A204.1 (cell line): Measurements from ENCODE around the gene GATA5.

Experiments
- FAIRE-seq: peaks from 2 replicates; lab custom pipeline; 2012; peaks lifted over from hg19 to GRCh38; lab: Jason Lieb, UNC

The GATA5 gene

GRCh38 chr20:62451970-62452369 is 23.8 kb downstream of the GATA5 start:
- no peak for FAIRE-seq

DNA sequence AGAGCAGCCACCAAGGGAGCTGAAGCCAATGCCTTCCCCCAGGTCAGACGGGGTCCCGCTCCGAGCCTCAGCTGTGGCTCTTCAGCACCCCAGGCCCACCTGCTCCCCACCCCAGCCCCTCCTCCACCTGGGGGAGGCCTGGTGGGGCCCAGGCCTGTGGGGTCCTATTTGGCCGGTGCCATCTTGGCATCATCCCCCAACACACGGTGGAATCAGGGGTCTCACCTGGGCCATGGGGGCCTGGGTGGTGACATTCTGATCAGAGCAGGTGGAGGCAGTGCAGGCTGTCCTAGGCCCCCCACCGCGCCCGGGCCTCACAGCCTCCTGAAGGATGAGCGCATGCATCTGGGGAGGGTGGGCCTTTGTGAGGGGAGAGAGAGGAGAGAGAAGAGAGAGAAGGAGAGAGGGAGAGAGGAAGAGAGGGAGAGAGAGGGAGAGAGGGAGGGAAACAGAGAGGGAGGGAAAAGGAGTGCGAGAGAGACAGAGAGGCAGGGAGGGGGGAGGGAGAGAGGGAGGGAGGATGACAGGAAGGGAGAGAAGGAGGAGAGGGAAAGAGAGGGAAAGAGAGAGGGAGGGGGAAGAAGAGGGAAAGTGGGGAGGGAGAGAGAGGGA is 24.5 kb downstream of the GATA5 start:
- no peak for FAIRE-seq

GRCh38 chr20:62449951-62450691 is 25.7 kb downstream of the GATA5 start:
- no peak for FAIRE-seq

DNA sequence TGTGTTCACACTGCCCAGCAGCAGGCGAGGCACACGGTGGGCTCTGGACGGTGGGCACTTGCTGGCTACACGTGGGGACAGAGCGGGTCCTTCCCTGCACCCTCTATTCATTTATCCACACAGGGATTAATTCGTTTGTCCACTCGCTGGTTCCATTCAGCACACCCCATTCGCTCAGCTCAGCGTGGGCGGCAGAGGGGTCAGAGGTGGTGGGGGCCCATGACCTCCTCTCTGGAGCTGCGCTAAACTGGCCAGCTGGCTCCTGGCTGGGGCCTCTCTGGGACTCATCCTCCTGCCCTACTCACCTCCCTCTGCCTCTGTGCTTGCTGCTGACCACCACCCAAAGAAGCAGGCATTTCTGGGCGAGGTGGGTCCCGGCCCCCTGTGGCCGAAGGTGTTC is 27.0 kb downstream of the GATA5 start:
- no peak for FAIRE-seq

- no peak for FAIRE-seq
These were observed 27.8 kb downstream of the GATA5 start for GRCh38 chr20:62448038-62448437.

DNA sequence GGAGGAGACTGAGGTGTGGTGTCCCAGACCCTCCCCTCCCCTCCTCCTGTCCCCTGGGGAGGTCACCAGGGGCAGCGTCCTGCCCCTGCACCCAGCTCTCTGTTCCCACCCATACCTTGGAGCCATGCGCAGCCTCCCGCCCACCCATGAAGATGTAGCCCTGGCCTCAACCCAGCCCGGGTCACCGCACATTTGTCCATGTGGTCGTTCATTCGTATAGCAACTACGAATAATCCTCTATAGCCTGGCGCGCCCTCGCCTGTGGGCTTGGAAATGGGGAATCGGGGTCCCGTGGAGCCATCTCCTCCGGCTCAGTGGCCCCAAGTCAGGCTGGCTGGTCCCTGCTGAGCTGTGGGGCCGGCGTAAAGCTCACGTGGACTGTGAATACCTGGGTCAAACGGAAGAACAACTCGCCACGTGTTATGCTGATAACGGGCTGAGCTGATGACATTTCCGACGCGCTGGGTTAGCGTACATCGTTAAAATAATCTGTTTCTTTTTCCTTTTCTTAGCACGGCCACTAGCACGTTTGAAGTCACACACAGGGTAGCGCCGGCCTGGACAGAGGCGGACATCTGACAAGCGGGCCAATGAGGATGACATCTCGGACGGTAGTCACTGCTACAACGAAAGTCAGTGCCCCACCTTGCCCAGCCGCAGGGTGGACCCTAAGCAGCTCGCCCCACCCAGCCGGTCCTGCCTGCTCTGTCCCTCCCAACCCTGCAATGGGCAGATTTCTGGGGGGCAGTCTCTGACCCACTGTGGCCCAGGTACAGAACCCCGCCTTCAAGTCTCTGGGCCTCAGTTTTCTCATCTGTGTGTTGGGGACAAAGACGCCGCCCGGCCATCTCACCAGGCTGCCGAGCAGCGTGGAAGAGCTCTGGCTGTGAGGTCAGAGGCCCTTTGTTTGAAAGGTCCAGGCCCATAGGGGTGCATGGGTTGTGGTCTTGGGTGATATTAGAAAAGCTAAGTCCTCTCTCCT is 28.6 kb downstream of the GATA5 start:
- no peak for FAIRE-seq

DNA sequence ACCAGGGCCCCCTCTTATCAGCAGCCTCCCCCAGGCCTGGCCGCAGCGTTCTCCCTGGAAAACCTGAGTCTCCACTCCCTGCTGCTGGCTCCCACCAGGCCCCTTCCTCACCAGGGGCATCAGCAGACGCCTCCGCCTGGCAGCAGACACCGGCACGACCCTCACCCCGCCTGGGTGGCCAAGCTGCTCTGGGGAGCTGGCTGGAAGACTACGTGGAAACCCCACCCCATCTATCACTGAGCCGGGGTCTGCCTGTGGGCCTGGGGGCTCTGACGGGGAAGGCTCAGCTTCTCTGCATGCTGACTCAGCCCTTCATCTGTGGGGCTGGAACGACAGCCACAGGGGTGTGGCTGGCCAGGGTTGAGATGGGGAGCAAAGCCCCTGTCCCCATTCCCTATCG is 29.3 kb downstream of the GATA5 start:
- no peak for FAIRE-seq

- FAIRE-seq: no peak
These were observed 30.0 kb downstream of the GATA5 start for GRCh38 chr20:62445553-62446340.

GRCh38 chr20:62444286-62444685 is 31.5 kb downstream of the GATA5 start:
- no peak for FAIRE-seq

DNA sequence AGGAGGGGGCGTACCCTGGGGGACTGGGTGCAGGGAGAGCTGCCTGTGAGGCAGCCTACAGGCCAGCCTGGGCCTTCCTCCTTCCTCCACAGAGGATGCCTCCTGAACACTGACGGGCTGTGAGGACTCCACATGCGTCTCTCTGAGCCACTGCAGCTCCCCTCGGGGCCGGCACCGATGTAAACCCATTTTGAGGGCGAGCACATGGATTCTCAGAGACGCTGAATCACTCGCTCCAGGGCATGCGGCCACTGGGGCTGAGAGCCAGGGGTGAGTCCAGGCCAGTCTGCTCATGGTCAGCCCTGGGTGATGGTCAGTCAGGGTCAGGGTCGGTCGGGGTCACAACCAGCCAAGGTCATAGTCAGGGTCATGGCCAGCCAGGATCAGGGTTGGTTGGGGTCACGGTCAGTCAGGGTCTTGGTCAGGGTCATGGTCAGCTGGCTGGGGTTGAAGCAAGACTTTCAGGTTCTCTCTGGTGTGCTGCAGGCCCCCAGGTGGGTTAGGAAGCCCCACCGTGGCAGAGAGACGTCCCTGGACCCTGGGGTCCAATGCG is 33.7 kb downstream of the GATA5 start:
- no peak for FAIRE-seq

GRCh38 chr20:62439218-62439617 is 36.6 kb downstream of the GATA5 start:
- FAIRE-seq: no peak

- FAIRE-seq: no peak
These were observed 37.9 kb downstream of the GATA5 start for GRCh38 chr20:62437927-62438326.

GRCh38 chr20:62437496-62437895 is 38.3 kb downstream of the GATA5 start:
- FAIRE-seq: no peak

- FAIRE-seq: no peak
These were observed 39.1 kb downstream of the GATA5 start for GRCh38 chr20:62436692-62437091.

DNA sequence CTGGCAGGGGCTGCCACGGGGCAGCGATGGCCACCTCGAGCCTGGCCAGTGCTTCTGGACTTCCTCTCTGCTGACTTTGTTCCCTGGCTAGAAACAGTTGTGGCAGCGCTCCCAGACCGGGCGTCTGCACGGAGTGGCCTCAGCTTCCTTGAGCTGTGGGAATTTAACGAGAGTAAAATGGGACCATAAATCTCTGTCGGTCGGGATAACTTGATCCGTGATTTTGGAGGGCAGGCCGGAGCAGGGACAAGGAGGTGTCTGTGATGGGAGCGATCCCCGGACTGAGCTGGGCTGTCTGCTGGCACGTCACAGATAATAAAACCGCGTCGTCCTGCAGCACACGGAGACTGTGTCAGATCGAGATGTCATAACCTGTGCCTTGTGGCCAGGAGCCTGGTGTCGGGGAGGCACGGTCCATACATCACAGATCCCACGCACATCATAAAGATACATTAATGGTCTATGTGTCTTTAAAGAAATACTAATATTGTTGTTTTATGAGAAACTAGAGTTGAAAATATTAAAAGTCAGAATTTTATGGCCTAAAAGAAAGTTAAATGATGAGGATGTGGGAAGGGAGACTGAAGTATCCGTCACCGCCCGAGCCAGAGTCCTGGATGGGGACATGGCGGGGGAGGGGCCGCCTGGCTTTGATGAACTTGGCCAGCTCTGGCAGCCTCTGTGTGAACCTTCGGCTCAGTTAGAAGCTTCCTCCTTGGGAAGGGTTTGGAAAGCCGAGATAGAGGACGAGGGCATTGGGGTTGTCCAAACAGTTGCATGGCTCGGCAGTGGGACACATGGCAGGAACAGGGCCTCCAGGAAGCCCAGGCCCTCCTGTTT is 41.9 kb downstream of the GATA5 start:
- no peak for FAIRE-seq

- FAIRE-seq: no peak
These were observed 44.8 kb downstream of the GATA5 start for GRCh38 chr20:62430866-62431447.

DNA sequence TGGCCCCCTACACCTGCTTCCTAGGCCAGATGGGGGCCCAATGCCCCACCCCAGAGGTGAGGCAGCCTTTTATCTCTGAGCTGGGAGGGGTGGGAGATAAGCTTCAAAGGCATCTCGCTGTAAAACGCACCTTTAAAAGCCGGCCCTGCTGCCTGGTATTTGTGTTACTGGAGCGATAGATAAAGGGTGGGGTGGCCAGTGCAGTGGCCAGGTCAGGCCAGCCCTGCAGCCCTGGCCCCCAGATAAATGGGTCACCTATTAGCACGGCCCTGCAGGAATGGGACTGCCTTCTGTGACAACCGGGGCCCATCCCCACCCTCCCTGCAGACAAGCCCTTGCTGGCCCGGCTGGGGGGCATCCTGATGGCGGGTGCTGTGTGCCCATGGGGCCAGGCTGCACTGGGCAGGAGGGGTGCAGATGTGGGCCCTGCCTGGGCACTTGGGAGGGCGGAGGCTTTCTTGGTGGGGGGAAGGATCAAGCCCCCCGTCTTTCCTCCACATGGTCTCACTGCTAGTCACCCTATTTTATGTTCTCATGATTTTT is 45.4 kb downstream of the GATA5 start:
- no peak for FAIRE-seq

DNA sequence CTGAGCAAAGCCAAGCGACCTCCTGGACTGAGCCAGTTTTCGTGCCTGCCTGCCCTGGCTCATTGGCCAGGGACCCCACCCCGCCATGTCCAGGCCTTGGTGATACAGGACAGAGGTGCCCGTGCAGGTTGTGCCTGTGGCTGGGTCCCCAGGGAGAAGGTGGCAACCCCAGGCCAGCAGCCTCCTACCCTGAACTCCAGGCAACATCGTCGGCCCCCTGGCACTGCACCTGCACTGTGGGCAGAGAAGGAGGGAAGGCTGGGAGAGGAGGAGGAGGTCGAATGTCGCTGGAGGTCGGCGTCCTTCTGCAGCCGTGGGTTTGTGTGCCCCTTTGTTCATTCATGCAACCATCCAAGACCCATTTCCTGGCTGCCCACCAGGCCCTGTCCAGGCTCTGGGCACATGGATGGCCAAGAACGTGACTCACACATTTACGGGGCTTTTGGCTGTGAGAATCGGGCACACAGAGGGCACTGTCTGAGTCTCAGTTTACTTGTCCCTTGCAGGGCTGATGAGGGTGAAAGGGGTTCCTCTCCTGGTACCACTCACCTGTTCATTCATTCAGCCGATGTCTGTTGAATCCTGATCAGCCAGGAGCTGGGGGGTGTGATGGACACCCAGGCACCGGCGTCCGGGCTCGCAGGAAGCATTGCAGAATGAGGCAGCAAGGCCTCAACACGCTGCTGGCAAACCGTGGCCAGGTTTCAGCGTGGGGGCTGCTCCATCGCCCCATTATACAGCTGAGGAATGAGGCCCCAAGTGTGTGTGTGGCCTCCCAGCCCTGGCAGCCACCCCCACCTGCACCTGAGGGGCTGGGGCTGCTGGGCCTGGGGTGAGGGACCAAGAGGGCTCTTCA is 46.1 kb downstream of the GATA5 start:
- no peak for FAIRE-seq
